ENCODE measurements around the gene MTHFSD. TPM values are rescaled to one million over a fixed set of nuclear protein-coding genes. Genes with fewer than 3 reads are reported as not detected.

The MTHFSD gene
- total RNA-seq, 1 donor from 2014 or later = 8.1 TPM

DNA sequence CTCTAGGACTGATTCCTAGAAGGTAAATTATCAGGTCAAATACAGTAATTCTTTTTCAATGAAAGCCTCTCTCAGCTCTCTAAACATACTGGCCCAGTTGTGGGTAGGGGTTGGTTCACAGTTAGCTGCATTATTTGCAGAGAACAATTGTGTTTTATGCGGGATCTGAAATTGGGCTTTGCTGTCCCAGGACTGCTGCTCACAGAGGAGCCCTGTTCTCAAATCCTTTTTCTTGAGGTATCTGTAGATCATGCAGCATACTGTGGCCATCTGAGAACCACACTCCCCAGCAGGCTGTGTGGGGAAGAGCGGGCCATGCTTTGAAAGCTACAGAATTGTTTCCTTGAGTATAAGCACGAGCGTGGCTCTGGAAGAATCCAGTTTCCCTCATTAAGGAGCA, 17.5 kb downstream of the MTHFSD start:
- peaks cover 1% of the 10 kb centered on the region for H3K27me3 Mint-ChIP-seq (ENCODE audit: low read depth)
- no peak for DNase-seq (ENCODE audit: low spot score)
- no peak overlapping the region for H3K4me3 Mint-ChIP-seq (ENCODE audit: unreplicated experiment)
- no peak for TF ChIP-seq CTCF (IDR thresholded peaks at IDR 0.05)
- peaks cover 6% of the 10 kb centered on the region for H3K36me3 Mint-ChIP-seq (ENCODE audit: low read depth)
- H3K4me1 Mint-ChIP-seq (ENCODE audit: low read depth) = no peaks in the 10 kb centered on the region
- no peak overlapping the region for H3K27ac Mint-ChIP-seq (ENCODE audit: unreplicated experiment)
- no peaks in the 10 kb centered on the region for H3K9me3 Mint-ChIP-seq (ENCODE audit: low read depth)

- Mint-ChIP-seq H3K4me3 (ENCODE audit: unreplicated experiment) (no peak overlapping the region), H3K9me3 (ENCODE audit: low read depth) (no peaks in the 10 kb centered on the region), H3K27ac (ENCODE audit: unreplicated experiment) (no peak overlapping the region), H3K36me3 (ENCODE audit: low read depth) (peaks cover 6% of the 10 kb centered on the region), H3K4me1 (ENCODE audit: low read depth) (no peaks in the 10 kb centered on the region), H3K27me3 (ENCODE audit: low read depth) (peaks cover 1% of the 10 kb centered on the region)
- no peak for TF ChIP-seq CTCF (IDR thresholded peaks at IDR 0.05)
- DNase-seq (ENCODE audit: low spot score) = no peak
Measured at GRCh38 chr16:86536621-86537020, 18.4 kb downstream of the MTHFSD start.

GRCh38 chr16:86534779-86535615, 20.0 kb downstream of the MTHFSD start:
- Mint-ChIP-seq H3K4me1 (ENCODE audit: low read depth) (no peaks in the 10 kb centered on the region), H3K36me3 (ENCODE audit: low read depth) (peaks cover 2% of the 10 kb centered on the region), H3K27ac (ENCODE audit: unreplicated experiment) (no peak overlapping the region), H3K9me3 (ENCODE audit: low read depth) (no peaks in the 10 kb centered on the region), H3K27me3 (ENCODE audit: low read depth) (peaks cover 1% of the 10 kb centered on the region), H3K4me3 (ENCODE audit: unreplicated experiment) (no peak overlapping the region)
- no peak for DNase-seq (ENCODE audit: low spot score)
- no peak for TF ChIP-seq CTCF (IDR thresholded peaks at IDR 0.05)

- H3K27me3 Mint-ChIP-seq (ENCODE audit: low read depth) = peaks cover 6% of the 10 kb centered on the region
- DNase-seq (ENCODE audit: low spot score) = no peak
- no peaks in the 10 kb centered on the region for H3K4me1 Mint-ChIP-seq (ENCODE audit: low read depth)
- peak overlapping the region; percentile 63 for H3K27ac Mint-ChIP-seq (ENCODE audit: unreplicated experiment)
- no peaks in the 10 kb centered on the region for H3K9me3 Mint-ChIP-seq (ENCODE audit: low read depth)
- TF ChIP-seq CTCF (IDR thresholded peaks at IDR 0.05) = no peak
- H3K4me3 Mint-ChIP-seq (ENCODE audit: unreplicated experiment) = no peak overlapping the region
- H3K36me3 Mint-ChIP-seq (ENCODE audit: low read depth) = peaks cover 2% of the 10 kb centered on the region
Measured at GRCh38 chr16:86533767-86534351, 21.2 kb downstream of the MTHFSD start.

DNA sequence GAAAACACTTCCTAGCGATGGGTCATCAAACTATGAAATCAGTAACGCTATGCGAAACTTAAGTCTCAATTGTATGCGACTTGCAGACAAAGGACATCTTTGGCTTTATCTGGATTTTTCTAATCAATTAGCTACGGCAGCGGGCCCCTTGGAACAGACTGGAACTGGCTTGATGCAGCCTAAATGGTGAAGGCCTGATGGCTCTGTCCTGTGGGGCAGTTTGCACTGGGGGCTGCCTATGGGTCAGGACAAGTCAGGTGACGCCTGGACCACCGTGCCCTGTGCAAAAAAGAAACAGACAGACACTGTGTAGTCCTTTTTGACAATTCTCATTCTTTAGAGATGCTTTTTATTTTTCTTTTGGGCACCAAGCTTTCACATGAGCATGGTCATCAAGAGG, 22.0 kb downstream of the MTHFSD start:
- no peak for TF ChIP-seq CTCF (IDR thresholded peaks at IDR 0.05)
- Mint-ChIP-seq H3K9me3 (ENCODE audit: low read depth) (no peaks in the 10 kb centered on the region), H3K27ac (ENCODE audit: unreplicated experiment) (no peak overlapping the region), H3K4me3 (ENCODE audit: unreplicated experiment) (no peak overlapping the region), H3K4me1 (ENCODE audit: low read depth) (no peaks in the 10 kb centered on the region), H3K27me3 (ENCODE audit: low read depth) (peaks cover 4% of the 10 kb centered on the region), H3K36me3 (ENCODE audit: low read depth) (no peaks in the 10 kb centered on the region)
- DNase-seq (ENCODE audit: low spot score) = no peak
